IMR-90 (cell line): ENCODE data around the gene LIPK. TPM values are rescaled to one million over a fixed set of nuclear protein-coding genes. Genes with fewer than 3 reads are reported as not detected.

Experiments
- ATAC-seq: fragments of 200-7000 bp; cut with Tn5 transposase; 2 replicates; pipeline ENCODE4 v1.9.1; 2020; ENCODE audit warnings: low read depth, mild to moderate bottlenecking, moderate library complexity
- BruUV-seq: library from RNA; stranded (reverse); fragments of 400-500 nt; replicated peaks from 2 replicates; lab custom pipeline; 2021; lab: Mats Ljungman, UMichigan
- CTCF ChIA-PET: fragments of 300-600 bp; formaldehyde crosslinking; extraction: SDS; loops from one replicate; lab custom pipeline; 2021; ENCODE audit warnings: antibody characterized with exemption; lab: Yijun Ruan, JAX
- POLR2A ChIA-PET: fragments of 300-600 bp; sonication (Branson Sonifier 250); formaldehyde crosslinking; loops from one replicate; lab custom pipeline; 2022; ENCODE audit warnings: antibody characterized with exemption; ENCODE audit not compliant: unreplicated experiment; lab: Charles Lee
- DNase-seq: peaks from one replicate; pipeline ENCODE4 v3.0.0; 2013
- H2AFZ ChIP-seq: replicated peaks from 2 replicates; pipeline ENCODE3; 2013; ENCODE audit warnings: low read length, mild to moderate bottlenecking; ENCODE audit not compliant: poor library complexity
- H2AK5ac ChIP-seq: 2 replicates; pipeline ENCODE4 v1.6.1; 2013; ENCODE audit warnings: low read depth, low read length, inconsistent platforms
- H2AK9ac ChIP-seq: replicated peaks from 2 replicates; pipeline ENCODE3; 2013; ENCODE audit warnings: mild to moderate bottlenecking, low read depth, low read length, moderate library complexity; ENCODE audit not compliant: poor library complexity
- H2BK120ac ChIP-seq: 2 replicates; pipeline ENCODE4 v1.6.1; 2013; ENCODE audit warnings: low read depth, low read length, inconsistent platforms
- H2BK15ac ChIP-seq: 3 replicates; pipeline ENCODE4 v1.6.1; 2013; ENCODE audit warnings: low read depth, low read length, inconsistent platforms
- H2BK20ac ChIP-seq: 2 replicates; pipeline ENCODE4 v1.6.1; 2013; ENCODE audit warnings: low read depth, mild to moderate bottlenecking, inconsistent platforms, low read length, moderate library complexity
- H2BK5ac ChIP-seq: 2 replicates; pipeline ENCODE4 v1.6.1; 2013; ENCODE audit warnings: mild to moderate bottlenecking, low read depth, low read length, inconsistent platforms; ENCODE audit not compliant: poor library complexity, severe bottlenecking
- H3K14ac ChIP-seq: replicated peaks from 2 replicates; pipeline ENCODE4 v1.6.1; 2013; ENCODE audit warnings: low read depth, low read length, inconsistent platforms
- H3K18ac ChIP-seq: 2 replicates; pipeline ENCODE4 v1.6.1; 2013; ENCODE audit warnings: low read depth, low read length, control low read depth
- H3K23ac ChIP-seq: 2 replicates; pipeline ENCODE4 v1.6.1; 2013; ENCODE audit warnings: low read depth, low read length, inconsistent platforms
- H3K27ac ChIP-seq: 2 replicates; pipeline ENCODE4 v1.5.1; 2013; ENCODE audit warnings: mild to moderate bottlenecking, control low read depth, low read length; ENCODE audit not compliant: insufficient read depth
- H3K27me3 ChIP-seq: 2 replicates; pipeline ENCODE4 v1.6.1; 2013; ENCODE audit warnings: low read length; ENCODE audit not compliant: control insufficient read depth, insufficient read depth
- H3K36me3 ChIP-seq: 2 replicates; pipeline ENCODE4 v1.6.1; 2013; ENCODE audit warnings: low read length, mixed read lengths; ENCODE audit not compliant: control insufficient read depth, insufficient read depth
- H3K4ac ChIP-seq: 2 replicates; pipeline ENCODE4 v1.6.1; 2013; ENCODE audit warnings: low read depth, low read length, inconsistent platforms
- H3K4me1 ChIP-seq: 2 replicates; pipeline ENCODE4 v1.6.1; 2013; ENCODE audit warnings: low read length, mixed read lengths; ENCODE audit not compliant: control insufficient read depth, insufficient read depth
- H3K4me2 ChIP-seq: 2 replicates; pipeline ENCODE4 v1.6.1; 2013; ENCODE audit warnings: low read depth, mild to moderate bottlenecking, control low read depth, low read length, moderate library complexity
- H3K4me3 ChIP-seq: 2 replicates; pipeline ENCODE4 v1.5.1; 2013; ENCODE audit warnings: low read depth, mild to moderate bottlenecking, control low read depth, low read length, moderate library complexity; ENCODE audit not compliant: insufficient read depth
- H3K56ac ChIP-seq: 2 replicates; pipeline ENCODE4 v1.6.1; 2013; ENCODE audit warnings: low read length, inconsistent platforms; ENCODE audit not compliant: insufficient read depth; ENCODE audit errors: extremely low read depth
- H3K79me1 ChIP-seq, 2 experiments: 2 replicates each; pipeline ENCODE4 v1.6.1; 2013; ENCODE audit warnings: low read length in 2 of 2, inconsistent platforms in 1 of 2, low read depth in 1 of 2
- H3K9ac ChIP-seq: 2 replicates; pipeline ENCODE4 v1.6.1; 2013; ENCODE audit warnings: low read depth, low read length, control low read depth
- H3K9me1 ChIP-seq: 2 replicates; pipeline ENCODE4 v1.6.1; 2013; ENCODE audit warnings: low read length, inconsistent platforms; ENCODE audit not compliant: insufficient read depth
- H3K9me3 ChIP-seq: 2 replicates; pipeline ENCODE4 v1.6.1; 2013; ENCODE audit warnings: low read length; ENCODE audit not compliant: control insufficient read depth, insufficient read depth
- H4K20me1 ChIP-seq: 2 replicates; pipeline ENCODE4 v1.6.1; 2013; ENCODE audit warnings: low read length, inconsistent platforms; ENCODE audit not compliant: insufficient read depth
- H4K5ac ChIP-seq: 2 replicates; pipeline ENCODE4 v1.6.1; 2013; ENCODE audit warnings: mild to moderate bottlenecking, low read depth, low read length, control low read depth
- H4K8ac ChIP-seq, 2 experiments: 2 replicates each; pipeline ENCODE4 v1.6.1; 2013; ENCODE audit warnings: low read depth in 2 of 2, low read length in 2 of 2, control low read depth in 1 of 2, inconsistent platforms in 1 of 2
- H4K91ac ChIP-seq: 2 replicates; pipeline ENCODE4 v1.6.1; 2013; ENCODE audit warnings: low read depth, low read length, inconsistent platforms; ENCODE audit not compliant: insufficient read depth
- BHLHE40 ChIP-seq: fragments of 150-350 bp; IDR thresholded peaks from 2 replicates; pipeline ENCODE4 v1.6.1; 2016; ENCODE audit warnings: mild to moderate bottlenecking, low read depth, low read length
- FOS ChIP-seq: fragments of 150-350 bp; IDR thresholded peaks from 2 replicates; pipeline ENCODE4 v1.6.1; 2016; ENCODE audit warnings: low read depth, low read length
- MAFK ChIP-seq: IDR thresholded peaks from 2 replicates; pipeline ENCODE4 v1.6.1; 2012; ENCODE audit warnings: low read depth, low read length, improper control_type of control experiment
- MAZ ChIP-seq: IDR thresholded peaks from 2 replicates; pipeline ENCODE4 v1.6.1; 2012; ENCODE audit warnings: low read depth, mild to moderate bottlenecking, low read length, improper control_type of control experiment, moderate library complexity, borderline replicate concordance
- POLR2A ChIP-seq: IDR thresholded peaks from 2 replicates; pipeline ENCODE4 v1.6.1; 2012; ENCODE audit warnings: mild to moderate bottlenecking, low read depth, low read length
- RCOR1 ChIP-seq: IDR thresholded peaks from 2 replicates; pipeline ENCODE4 v1.6.1; 2012; ENCODE audit warnings: mild to moderate bottlenecking, low read length, improper control_type of control experiment; ENCODE audit not compliant: insufficient replicate concordance
- SMC3 ChIP-seq: fragments of 150-350 bp; IDR thresholded peaks from 2 replicates; pipeline ENCODE4 v1.6.1; 2016; ENCODE audit warnings: low read depth, mild to moderate bottlenecking, antibody characterized with exemption, low read length, moderate library complexity
- USF2 ChIP-seq: fragments of 150-350 bp; IDR thresholded peaks from 2 replicates; pipeline ENCODE4 v1.6.1; 2017; ENCODE audit warnings: mild to moderate bottlenecking, antibody characterized with exemption, low read length, low read depth
- WGBS, 2 experiments: methylation state at CpG; one replicate each; pipeline versions ENCODE4 v1.1.5 to v1.1.7; 2013; ENCODE audit warnings: missing lambda C conversion rate in 2 of 2; ENCODE audit not compliant: insufficient read length in 1 of 2; ENCODE audit errors: extremely low coverage in 2 of 2; 5-methylcytosine and 5-hydroxymethylcytosine counted together
- dilution Hi-C: fragments of 300-500 bp; cut with HindIII; formaldehyde crosslinking; loops from one replicate; pipeline ENCODE4 v1.14.3; 2018; ENCODE audit warnings: low sequenced_read_pairs; ENCODE audit not compliant: unreplicated experiment
- in situ Hi-C: fragments of 300-500 bp; cut with MboI; formaldehyde crosslinking; loops from 3 replicates; pipeline ENCODE4 v1.14.3; 2019; ENCODE audit warnings: low sequenced_read_pairs, inconsistent platforms, mixed read lengths
- intact Hi-C: fragments of 100-400 bp; cut with micrococcal nuclease; formaldehyde crosslinking; loops from 2 replicates; pipeline ENCODE4 v1.10.0; 2022
- polyA plus RNA-seq, 3 experiments: library from polyadenylated mRNA; depleted of rRNA; stranded (reverse); fragments of >200 nt; gene quantifications; 2 replicates each; pipeline ENCODE4 v1.2.3, GENCODE V29; 2012; ENCODE audit warnings: low replicate concordance in 1 of 3
- total RNA-seq: library from RNA; depleted of rRNA; stranded (reverse); fragments of >200 nt; gene quantifications from 2 replicates; pipeline ENCODE4 v1.2.3, GENCODE V29; 2012

LIPK gene
- total and polyA plus RNA-seq, 2 of the 4 experiments (the other 2 are of a cell fraction): not detected

GRCh38 chr10:88676283-88677060, 29.6 kb upstream of the LIPK start:
- H3K4me3 ChIP-seq: no peak overlapping the region
- no peak overlapping the region for H2AFZ ChIP-seq
- ChIA-PET POLR2A (no interaction called here), CTCF (interaction anchor here (0.6 to 1.1 kb wide), 2 partner anchors 9 to 18 kb away, joined by 3 to 4 read pairs; no protein-coding TSS in a partner anchor)
- no peak overlapping the region for H2AK5ac ChIP-seq
- H3K4ac ChIP-seq: no peak overlapping the region; the same call in 1 of the 2 replicates
- H3K4me2 ChIP-seq: no peak overlapping the region
- intact Hi-C loops (no loop called here), in situ Hi-C loops (no loop called here), dilution Hi-C loops (no loop called here)
- H3K14ac ChIP-seq: no peak overlapping the region
- H4K20me1 ChIP-seq: no peaks in the 10 kb centered on the region
- BruUV-seq: no TSS peak
- DNase-seq: no peak
- no peaks in the 10 kb centered on the region; the same call in 1 of the 2 replicates for H3K27me3 ChIP-seq
- no peak overlapping the region for H2BK15ac ChIP-seq
- no peak; the same call in 1 of the 2 replicates for ATAC-seq
- no peak overlapping the region for H3K27ac ChIP-seq
- H4K5ac ChIP-seq: no peak overlapping the region
- WGBS, 2 experiments: no CpG with 5 or more reads among the region's 4 CpGs
- no peaks in the 10 kb centered on the region for H3K36me3 ChIP-seq
- H3K79me1 ChIP-seq: no peaks in the 10 kb centered on the region
- no peak overlapping the region for H4K8ac ChIP-seq
- no peak for TF ChIP-seq POLR2A
- no peak for TF ChIP-seq MAFK
- TF ChIP-seq SMC3: no peak
- TF ChIP-seq BHLHE40: no peak
- no peak for TF ChIP-seq FOS
- TF ChIP-seq RCOR1: no peak
- no peak for TF ChIP-seq MAZ
- TF ChIP-seq USF2: no peak
- H3K18ac ChIP-seq: no peak overlapping the region
- no peak overlapping the region for H2AK9ac ChIP-seq
- no peak overlapping the region for H2BK5ac ChIP-seq
- H3K9ac ChIP-seq: no peak overlapping the region
- H3K4me1 ChIP-seq: no peaks in the 10 kb centered on the region
- H3K56ac ChIP-seq: no peak overlapping the region
- H3K23ac ChIP-seq: no peak overlapping the region
- no peaks in the 10 kb centered on the region for H3K9me1 ChIP-seq
- no peaks in the 10 kb centered on the region for H3K9me3 ChIP-seq
- no peak overlapping the region for H2BK20ac ChIP-seq
- no peak overlapping the region for H4K91ac ChIP-seq
- H2BK120ac ChIP-seq: no peak overlapping the region
